Mesenchymal stem cell (in vitro differentiated cells and primary cell): ENCODE results near the gene RMND1.

Experiments
- DNase-seq: peaks from one replicate; pipeline ENCODE4 v3.0.0-alpha.2; 2013
- H2AFZ ChIP-seq: one replicate; pipeline ENCODE4 v1.6.1; 2013; ENCODE audit warnings: low read depth, mild to moderate bottlenecking, control low read depth, inconsistent platforms, low read length, moderate library complexity
- H2AK5ac ChIP-seq: 2 replicates; pipeline ENCODE4 v1.6.1; 2013; ENCODE audit warnings: low read length, moderate library complexity, mild to moderate bottlenecking, inconsistent platforms; ENCODE audit not compliant: severe bottlenecking
- H2BK120ac ChIP-seq: one replicate; pipeline ENCODE4 v1.6.1; 2013; ENCODE audit warnings: low read depth, mild to moderate bottlenecking, inconsistent platforms, low read length, moderate library complexity
- H2BK12ac ChIP-seq, 2 experiments: one replicate each; pipeline ENCODE4 v1.6.1; 2013; ENCODE audit warnings: inconsistent platforms in 2 of 2, low read length in 2 of 2, mild to moderate bottlenecking in 2 of 2, moderate library complexity in 2 of 2, control low read depth in 1 of 2
- H2BK15ac ChIP-seq: one replicate; pipeline ENCODE4 v1.6.1; 2013; ENCODE audit warnings: mild to moderate bottlenecking, low read depth, inconsistent platforms; ENCODE audit not compliant: poor library complexity, severe bottlenecking
- H2BK5ac ChIP-seq: 2 replicates; pipeline ENCODE4 v1.6.1; 2013; ENCODE audit warnings: low read depth, mild to moderate bottlenecking, low read length, control low read depth, inconsistent platforms; ENCODE audit not compliant: poor library complexity, severe bottlenecking
- H3K14ac ChIP-seq, 2 experiments: one replicate each; pipeline ENCODE4 v1.6.1; 2013; ENCODE audit warnings: inconsistent platforms in 2 of 2, low read length in 2 of 2, control low read depth in 1 of 2, mild to moderate bottlenecking in 1 of 2, moderate library complexity in 1 of 2
- H3K18ac ChIP-seq, 2 experiments: one replicate each; pipeline ENCODE4 v1.6.1; 2013; ENCODE audit warnings: inconsistent platforms in 2 of 2, low read length in 2 of 2, control low read depth in 1 of 2, low read depth in 1 of 2, mild to moderate bottlenecking in 1 of 2
- H3K23ac ChIP-seq, 2 experiments: one replicate each; pipeline ENCODE4 v1.6.1; 2013; ENCODE audit warnings: inconsistent platforms in 2 of 2, low read length in 2 of 2, mild to moderate bottlenecking in 2 of 2, moderate library complexity in 2 of 2, control low read depth in 1 of 2
- H3K27ac ChIP-seq: 2 replicates; pipeline ENCODE4 v1.5.1; 2013; ENCODE audit warnings: mild to moderate bottlenecking, moderate library complexity, low read length, control low read depth, inconsistent platforms; ENCODE audit not compliant: poor library complexity, severe bottlenecking
- H3K27me3 ChIP-seq, 2 experiments: 2 replicates each; pipeline versions ENCODE4 v1.6.1 to v1.7.0; 2013; ENCODE audit warnings: low read length in 2 of 2, mild to moderate bottlenecking in 2 of 2, moderate library complexity in 2 of 2, control low read depth in 1 of 2, inconsistent platforms in 1 of 2; ENCODE audit not compliant: control insufficient read depth in 1 of 2, insufficient read depth in 1 of 2
- H3K36me3 ChIP-seq, 2 experiments: 2 replicates each; pipeline versions ENCODE4 v1.6.1 to v1.7.0; 2013; ENCODE audit warnings: low read length in 2 of 2, control low read depth in 1 of 2, inconsistent platforms in 1 of 2, low read depth in 1 of 2, mild to moderate bottlenecking in 1 of 2; ENCODE audit not compliant: insufficient read depth in 2 of 2, control insufficient read depth in 1 of 2
- H3K4ac ChIP-seq, 2 experiments: one replicate each; pipeline ENCODE4 v1.6.1; 2013; ENCODE audit warnings: inconsistent platforms in 2 of 2, low read length in 2 of 2, mild to moderate bottlenecking in 2 of 2, moderate library complexity in 2 of 2, control low read depth in 1 of 2, low read depth in 1 of 2
- H3K4me1 ChIP-seq: 2 replicates; pipeline ENCODE4 v1.6.1; 2013; ENCODE audit warnings: low read depth, low read length, control low read depth; ENCODE audit not compliant: control insufficient read depth, insufficient read depth
- H3K4me2 ChIP-seq: 2 replicates; pipeline ENCODE4 v1.6.1; 2013; ENCODE audit warnings: low read length, mild to moderate bottlenecking, inconsistent platforms; ENCODE audit not compliant: poor library complexity, severe bottlenecking
- H3K4me3 ChIP-seq, 2 experiments: 2 replicates each; pipeline versions ENCODE4 v1.5.1 to v1.7.0; 2013; ENCODE audit warnings: low read length in 2 of 2, mild to moderate bottlenecking in 2 of 2, control low read depth in 1 of 2, low read depth in 1 of 2; ENCODE audit not compliant: insufficient read depth in 1 of 2
- H3K79me1 ChIP-seq: replicated peaks from 2 replicates; pipeline ENCODE4 v1.6.1; 2013; ENCODE audit warnings: mild to moderate bottlenecking, control low read depth, low read length, inconsistent platforms; ENCODE audit not compliant: poor library complexity, severe bottlenecking
- H3K9ac ChIP-seq: 2 replicates; pipeline ENCODE4 v1.7.0; 2013; ENCODE audit warnings: mild to moderate bottlenecking, low read length, moderate library complexity
- H3K9me3 ChIP-seq: 2 replicates; pipeline ENCODE4 v1.7.0; 2013; ENCODE audit warnings: mild to moderate bottlenecking, low read length; ENCODE audit not compliant: control insufficient read depth
- H4K8ac ChIP-seq: one replicate; pipeline ENCODE4 v1.6.1; 2013; ENCODE audit warnings: inconsistent platforms, mild to moderate bottlenecking, low read length, moderate library complexity
- H4K91ac ChIP-seq: one replicate; pipeline ENCODE4 v1.6.1; 2013; ENCODE audit warnings: mild to moderate bottlenecking, low read length, inconsistent platforms
- WGBS: methylation state at CpG from one replicate; pipeline ENCODE4 v1.1.7; 2013; ENCODE audit warnings: mixed read lengths; 5-methylcytosine and 5-hydroxymethylcytosine counted together

The RMND1 gene

GRCh38 chr6:151493161-151493803 lies 41.4 kb upstream of the RMND1 start:
- no peak overlapping the region for H3K27ac ChIP-seq
- no peaks in the 10 kb centered on the region for H3K79me1 ChIP-seq
- H3K4me1 ChIP-seq = peaks cover 11% of the 10 kb centered on the region
- no peak overlapping the region for H2BK5ac ChIP-seq
- peak overlapping the region; percentile 90 for H3K4me2 ChIP-seq
- 54% methylated on average over 16 of the region's 16 CpGs for WGBS
- H3K14ac ChIP-seq = peak overlapping the region in 1 of 2 experiments; percentile 85
- peak overlapping the region in 1 of 2 experiments; percentile 72 for H3K23ac ChIP-seq
- peak; percentile 5 for DNase-seq
- H2AFZ ChIP-seq = peak overlapping the region; percentile 43
- no peaks in the 10 kb centered on the region for H3K36me3 ChIP-seq
- H3K4me3 ChIP-seq = peak overlapping the region; percentile 74 to 82
- no peak overlapping the region for H2BK120ac ChIP-seq
- no peak overlapping the region for H2BK15ac ChIP-seq
- peak overlapping the region in 1 of 2 experiments; percentile 12 for H3K4ac ChIP-seq
- no peak overlapping the region for H4K8ac ChIP-seq
- no peaks in the 10 kb centered on the region for H3K9me3 ChIP-seq
- H3K18ac ChIP-seq = peak overlapping the region in 1 of 2 experiments; percentile 77
- H2AK5ac ChIP-seq = no peak overlapping the region
- no peak overlapping the region for H4K91ac ChIP-seq
- H3K27me3 ChIP-seq = no peaks in the 10 kb centered on the region
- peak overlapping the region; percentile 92 for H3K9ac ChIP-seq
- no peak overlapping the region for H2BK12ac ChIP-seq

GRCh38 chr6:151490996-151491395 lies 39.1 kb upstream of the RMND1 start:
- Histone ChIP-seq H3K27me3 (no peaks in the 10 kb centered on the region), H3K4ac (no peak overlapping the region), H2AFZ (no peak overlapping the region), H3K79me1 (no peaks in the 10 kb centered on the region), H3K4me3 (no peak overlapping the region), H3K23ac (no peak overlapping the region), H3K4me1 (peaks cover 11% of the 10 kb centered on the region), H3K27ac (no peak overlapping the region), H2BK5ac (no peak overlapping the region), H3K9ac (no peak overlapping the region), H3K14ac (no peak overlapping the region), H2BK15ac (no peak overlapping the region), H2BK12ac (no peak overlapping the region), H3K9me3 (no peaks in the 10 kb centered on the region), H3K36me3 (no peaks in the 10 kb centered on the region), H4K8ac (no peak overlapping the region), H3K4me2 (no peak overlapping the region), H3K18ac (no peak overlapping the region), H4K91ac (no peak overlapping the region), H2AK5ac (no peak overlapping the region), H2BK120ac (no peak overlapping the region)
- 91% methylated on average over 7 of the region's 7 CpGs for WGBS
- DNase-seq = no peak

- 88% methylated on average over 2 of the region's 2 CpGs for WGBS
- Histone ChIP-seq H3K23ac (no peak overlapping the region), H3K4ac (no peak overlapping the region), H2AFZ (no peak overlapping the region), H2BK15ac (no peak overlapping the region), H3K4me1 (no peaks in the 10 kb centered on the region), H3K4me3 (no peak overlapping the region), H3K14ac (no peak overlapping the region), H3K27ac (no peak overlapping the region), H2BK120ac (no peak overlapping the region), H2BK5ac (no peak overlapping the region), H3K18ac (no peak overlapping the region), H3K4me2 (no peak overlapping the region), H3K27me3 (no peaks in the 10 kb centered on the region), H2AK5ac (no peak overlapping the region), H2BK12ac (no peak overlapping the region), H4K91ac (no peak overlapping the region), H3K9me3 (no peaks in the 10 kb centered on the region), H3K79me1 (no peaks in the 10 kb centered on the region), H4K8ac (no peak overlapping the region), H3K36me3 (no peaks in the 10 kb centered on the region), H3K9ac (no peak overlapping the region)
- DNase-seq = peak; percentile 9
These were observed 36.3 kb upstream of the RMND1 start for GRCh38 chr6:151488226-151488625.

- no peak overlapping the region for H4K91ac ChIP-seq
- no peaks in the 10 kb centered on the region for H3K4me1 ChIP-seq
- H3K23ac ChIP-seq = no peak overlapping the region
These were observed 32.1 kb upstream of the RMND1 start for GRCh38 chr6:151483994-151484393.

More at GRCh38 chr6:151483994-151484393, 32.1 kb upstream of the RMND1 start:
- Histone ChIP-seq H3K4me2 (no peak overlapping the region), H2BK5ac (no peak overlapping the region), H3K79me1 (no peaks in the 10 kb centered on the region), H3K36me3 (no peaks in the 10 kb centered on the region), H2BK12ac (no peak overlapping the region), H3K4ac (no peak overlapping the region), H3K27me3 (no peaks in the 10 kb centered on the region), H3K4me3 (no peak overlapping the region), H3K9ac (no peak overlapping the region), H2AFZ (no peak overlapping the region), H3K18ac (no peak overlapping the region), H3K9me3 (no peaks in the 10 kb centered on the region), H3K27ac (no peak overlapping the region), H2BK15ac (no peak overlapping the region), H2AK5ac (no peak overlapping the region), H2BK120ac (no peak overlapping the region), H3K14ac (no peak overlapping the region), H4K8ac (no peak overlapping the region)
- DNase-seq = no peak
